Activated naive CD4-positive, alpha-beta T cell treated with anti-CD3 and anti-CD28 coated beads, Interleukin-2, amount 50 U/mL, for 24 hours (primary cell): ENCODE data around the gene EPHB4.
"Not testable (repeated sequence)": the region's sequence is repeated elsewhere in the genome, so short reads cannot be mapped to it uniquely, and the experiment has no call there.

Experiments
- H3K27ac Mint-ChIP-seq: one replicate; pipeline ENCODE4 v1.8.0; 2021; ENCODE audit warnings: mild to moderate bottlenecking, mixed read lengths
- H3K27me3 Mint-ChIP-seq: one replicate; pipeline ENCODE4 v1.8.0; 2021; ENCODE audit warnings: mixed read lengths
- H3K36me3 Mint-ChIP-seq: one replicate; pipeline ENCODE4 v1.8.0; 2021; ENCODE audit warnings: mixed read lengths
- H3K4me1 Mint-ChIP-seq: one replicate; pipeline ENCODE4 v1.8.0; 2021; ENCODE audit warnings: mixed read lengths
- H3K4me3 Mint-ChIP-seq: one replicate; pipeline ENCODE4 v1.8.0; 2021; ENCODE audit warnings: mild to moderate bottlenecking, mixed read lengths
- H3K9me3 Mint-ChIP-seq: one replicate; pipeline ENCODE4 v1.8.0; 2021; ENCODE audit warnings: mixed read lengths

The EPHB4 gene

DNA sequence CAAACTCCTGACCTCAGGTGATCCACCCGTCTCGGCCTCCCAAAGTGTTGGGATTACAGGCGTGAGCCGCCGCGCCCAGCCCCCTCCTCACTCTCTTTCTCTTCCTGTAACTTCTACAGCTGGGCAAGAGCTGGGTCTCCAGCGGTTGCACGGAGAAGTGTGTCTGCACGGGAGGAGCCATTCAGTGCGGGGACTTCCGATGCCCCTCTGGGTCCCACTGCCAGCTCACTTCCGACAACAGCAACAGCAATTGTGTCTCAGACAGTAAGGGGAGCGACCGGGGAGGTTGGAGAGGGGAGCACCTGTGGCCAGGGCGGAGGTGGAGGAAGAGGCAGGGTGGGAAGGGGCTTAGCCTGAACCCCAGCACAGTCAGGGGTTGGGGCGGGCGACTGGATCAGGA is 41.4 kb downstream of the EPHB4 start:
- no peaks in the 10 kb centered on the region for H3K36me3 Mint-ChIP-seq
- H3K27me3 Mint-ChIP-seq, result peaks cover 5% of the 10 kb centered on the region
- H3K9me3 Mint-ChIP-seq, result no peaks in the 10 kb centered on the region
- H3K27ac Mint-ChIP-seq, result no peak overlapping the region
- H3K4me1 Mint-ChIP-seq, result peaks cover 3% of the 10 kb centered on the region
- no peak overlapping the region for H3K4me3 Mint-ChIP-seq

GRCh38 chr7:100783804-100784203 is 43.5 kb downstream of the EPHB4 start:
- peaks cover 3% of the 10 kb centered on the region for H3K4me1 Mint-ChIP-seq
- no peaks in the 10 kb centered on the region for H3K36me3 Mint-ChIP-seq
- no peak overlapping the region for H3K4me3 Mint-ChIP-seq
- no peak overlapping the region for H3K27ac Mint-ChIP-seq
- H3K9me3 Mint-ChIP-seq, result no peaks in the 10 kb centered on the region
- peaks cover 5% of the 10 kb centered on the region for H3K27me3 Mint-ChIP-seq

GRCh38 chr7:100781255-100781654 is 46.1 kb downstream of the EPHB4 start:
- Mint-ChIP-seq H3K9me3 (no peaks in the 10 kb centered on the region), H3K27me3 (peaks cover 2% of the 10 kb centered on the region), H3K27ac (no peak overlapping the region), H3K4me1 (peaks cover 3% of the 10 kb centered on the region), H3K4me3 (no peak overlapping the region), H3K36me3 (no peaks in the 10 kb centered on the region)

DNA sequence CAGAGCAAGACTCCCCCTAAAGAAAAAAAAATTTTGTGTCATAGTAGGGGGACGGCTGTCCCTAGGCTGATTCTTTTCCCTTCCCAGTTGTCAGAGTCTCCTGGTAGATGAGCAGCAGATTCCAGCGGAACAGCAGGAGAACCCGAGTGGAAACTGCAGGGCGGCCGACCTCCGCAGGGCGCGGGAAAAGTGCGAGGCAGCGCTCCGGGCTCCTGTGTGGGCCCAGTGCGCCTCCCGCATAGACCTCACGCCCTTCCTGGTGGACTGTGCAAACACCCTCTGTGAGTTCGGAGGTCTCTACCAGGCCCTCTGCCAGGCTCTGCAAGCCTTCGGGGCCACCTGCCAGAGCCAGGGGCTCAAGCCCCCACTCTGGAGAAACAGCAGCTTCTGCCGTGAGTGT is 48.0 kb downstream of the EPHB4 start:
- no peak overlapping the region for H3K27ac Mint-ChIP-seq
- no peaks in the 10 kb centered on the region for H3K4me1 Mint-ChIP-seq
- H3K4me3 Mint-ChIP-seq, result no peak overlapping the region
- no peaks in the 10 kb centered on the region for H3K9me3 Mint-ChIP-seq
- no peaks in the 10 kb centered on the region for H3K36me3 Mint-ChIP-seq
- H3K27me3 Mint-ChIP-seq, result peaks cover 3% of the 10 kb centered on the region

DNA sequence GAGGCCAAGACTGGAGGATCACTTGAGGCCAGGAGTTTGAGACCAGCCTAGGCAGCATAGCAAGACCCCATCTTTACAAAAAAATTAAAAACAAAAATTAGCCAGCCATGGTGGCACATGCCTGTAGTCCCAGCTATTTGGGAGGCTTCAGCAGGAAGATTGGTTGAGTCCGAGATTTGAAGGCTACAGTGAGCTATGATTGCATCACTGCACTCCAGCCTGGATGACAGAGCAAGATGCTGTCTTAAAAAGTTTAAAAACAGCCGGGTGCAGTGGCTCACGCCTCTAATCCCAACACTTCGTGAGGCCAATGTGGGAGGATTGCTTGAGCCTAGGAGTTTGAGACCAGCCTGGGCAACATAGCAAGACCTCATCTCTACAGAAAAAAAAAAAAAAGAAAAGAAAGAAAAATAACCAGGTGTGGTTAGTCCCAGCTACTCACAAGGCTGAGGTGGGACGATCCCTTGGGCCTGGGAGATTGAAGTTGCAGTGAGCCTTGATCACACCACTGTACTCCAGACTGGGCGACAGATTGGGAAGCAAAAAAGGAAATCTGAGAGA is 49.2 kb downstream of the EPHB4 start:
- no peaks in the 10 kb centered on the region for H3K4me1 Mint-ChIP-seq
- H3K4me3 Mint-ChIP-seq, result no peak overlapping the region
- H3K27me3 Mint-ChIP-seq, result peaks cover 3% of the 10 kb centered on the region
- H3K36me3 Mint-ChIP-seq, result no peaks in the 10 kb centered on the region
- H3K27ac Mint-ChIP-seq, result no peak overlapping the region
- no peaks in the 10 kb centered on the region for H3K9me3 Mint-ChIP-seq

- no peaks in the 10 kb centered on the region for H3K9me3 Mint-ChIP-seq
- H3K27ac Mint-ChIP-seq, result no peak overlapping the region
- no peaks in the 10 kb centered on the region for H3K4me1 Mint-ChIP-seq
- H3K27me3 Mint-ChIP-seq, result peaks cover 3% of the 10 kb centered on the region
- H3K36me3 Mint-ChIP-seq, result no peaks in the 10 kb centered on the region
- no peak overlapping the region for H3K4me3 Mint-ChIP-seq
Measured at GRCh38 chr7:100773491-100773890, 53.8 kb downstream of the EPHB4 start.

DNA sequence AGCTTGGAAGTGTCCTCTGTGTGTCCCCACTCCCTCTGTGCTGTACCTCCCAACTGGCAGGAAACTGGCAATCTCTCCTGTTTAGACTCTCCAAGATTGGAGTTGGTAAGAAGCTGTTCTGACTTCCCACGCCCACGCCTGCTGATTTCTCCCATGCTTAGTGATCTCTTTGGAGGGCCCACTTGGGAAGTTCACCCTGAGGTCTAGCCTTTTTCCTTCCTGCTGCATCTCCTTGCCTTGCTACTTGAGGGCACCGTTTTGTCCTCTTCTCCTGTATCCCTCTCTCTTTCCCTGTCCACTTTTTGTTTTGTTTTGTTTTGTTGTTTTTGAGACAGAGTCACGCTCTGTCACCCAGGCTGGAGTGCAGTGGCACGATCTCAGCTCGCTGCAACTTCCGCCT is 58.5 kb downstream of the EPHB4 start:
- Mint-ChIP-seq H3K27ac (no peak overlapping the region), H3K36me3 (no peaks in the 10 kb centered on the region), H3K9me3 (no peaks in the 10 kb centered on the region), H3K27me3 (no peaks in the 10 kb centered on the region), H3K4me3 (no peak overlapping the region), H3K4me1 (no peaks in the 10 kb centered on the region)

DNA sequence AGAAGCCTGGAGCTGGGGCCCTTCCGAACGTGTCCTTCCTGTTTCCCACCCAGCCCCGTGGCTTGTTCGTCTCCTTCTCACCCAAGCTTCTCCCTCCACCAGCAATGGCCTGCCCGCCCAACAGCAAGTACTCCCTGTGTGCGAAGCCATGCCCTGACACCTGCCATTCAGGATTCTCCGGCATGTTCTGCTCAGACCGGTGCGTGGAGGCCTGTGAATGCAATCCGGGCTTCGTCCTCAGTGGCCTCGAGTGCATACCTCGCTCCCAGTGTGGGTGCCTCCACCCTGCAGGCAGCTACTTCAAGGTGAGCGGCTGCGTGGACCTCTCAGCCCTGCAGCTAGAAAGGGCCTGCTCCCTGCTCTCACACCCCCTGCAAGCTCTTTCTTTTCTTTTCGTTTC is 62.1 kb downstream of the EPHB4 start:
- Mint-ChIP-seq H3K4me3 (no peak overlapping the region), H3K36me3 (no peaks in the 10 kb centered on the region), H3K27ac (no peak overlapping the region), H3K4me1 (no peaks in the 10 kb centered on the region), H3K9me3 (no peaks in the 10 kb centered on the region), H3K27me3 (no peaks in the 10 kb centered on the region)

GRCh38 chr7:100764841-100765240 is 62.5 kb downstream of the EPHB4 start:
- no peaks in the 10 kb centered on the region for H3K36me3 Mint-ChIP-seq
- H3K9me3 Mint-ChIP-seq, result no peaks in the 10 kb centered on the region
- H3K4me1 Mint-ChIP-seq, result no peaks in the 10 kb centered on the region
- H3K4me3 Mint-ChIP-seq, result no peak overlapping the region
- H3K27me3 Mint-ChIP-seq, result no peaks in the 10 kb centered on the region
- H3K27ac Mint-ChIP-seq, result no peak overlapping the region

DNA sequence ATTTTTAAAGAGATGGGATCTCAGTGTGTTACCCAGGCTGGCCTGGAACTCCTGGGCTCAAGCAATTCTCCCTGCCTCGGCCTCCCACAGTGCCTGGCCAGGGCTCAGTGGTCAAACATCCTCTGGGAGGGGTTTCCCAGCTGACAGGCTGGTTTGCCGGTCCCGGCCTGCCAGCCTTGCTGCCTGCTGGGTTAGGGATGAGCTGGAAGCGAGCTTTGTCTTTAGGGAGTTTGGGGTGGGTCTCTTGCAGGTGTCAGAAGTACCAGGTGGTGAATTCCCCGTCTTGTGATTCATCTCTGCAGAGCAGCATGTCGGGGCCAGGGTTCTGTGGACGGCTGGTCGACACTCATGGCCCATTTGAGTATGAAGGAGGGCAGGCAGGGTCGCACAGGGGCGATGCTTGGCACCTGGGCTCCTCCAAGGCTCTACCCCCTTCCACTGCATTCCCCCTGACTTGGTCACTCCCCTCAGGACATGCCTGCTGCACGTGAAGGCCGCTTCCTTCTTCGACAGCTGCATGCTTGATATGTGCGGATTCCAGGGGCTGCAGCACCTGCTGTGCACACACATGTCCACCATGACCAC is 63.7 kb downstream of the EPHB4 start:
- Mint-ChIP-seq H3K27ac (no peak overlapping the region), H3K27me3 (no peaks in the 10 kb centered on the region), H3K9me3 (no peaks in the 10 kb centered on the region)

GRCh38 chr7:100762841-100763240 is 64.5 kb downstream of the EPHB4 start:
- not testable (repeated sequence) for H3K4me1 Mint-ChIP-seq, H3K9me3 Mint-ChIP-seq, H3K4me3 Mint-ChIP-seq, H3K27me3 Mint-ChIP-seq, H3K36me3 Mint-ChIP-seq, H3K27ac Mint-ChIP-seq

More for the DNA sequence above, 63.7 kb downstream of the EPHB4 start:
- Mint-ChIP-seq H3K4me3 (no peak overlapping the region), H3K36me3 (no peaks in the 10 kb centered on the region), H3K4me1 (no peaks in the 10 kb centered on the region)

GRCh38 chr7:100759357-100760171 is 67.8 kb downstream of the EPHB4 start:
- Mint-ChIP-seq H3K4me1 (no peaks in the 10 kb centered on the region), H3K27me3 (no peaks in the 10 kb centered on the region)

DNA sequence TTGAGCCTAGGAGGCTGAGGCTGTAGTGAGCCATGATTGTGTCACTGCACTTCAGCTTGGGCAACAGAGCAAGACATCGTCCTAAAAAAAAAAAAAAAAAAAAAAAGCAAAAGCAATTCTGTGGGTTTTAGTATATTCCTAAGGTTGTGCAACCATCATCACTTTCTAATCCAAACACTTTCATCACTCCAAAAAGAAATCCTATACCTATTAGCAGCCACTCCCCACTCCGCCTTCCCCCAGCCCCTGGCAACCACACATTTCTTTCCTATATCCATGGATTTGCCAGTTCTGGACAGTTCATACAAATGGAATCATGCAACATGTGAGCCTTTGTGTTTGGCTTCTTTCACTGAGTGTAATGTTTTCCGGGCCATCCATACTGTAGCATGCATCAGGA is 73.6 kb downstream of the EPHB4 start:
- Mint-ChIP-seq H3K4me1 (no peaks in the 10 kb centered on the region), H3K27ac (no peak overlapping the region), H3K27me3 (peaks cover 4% of the 10 kb centered on the region), H3K9me3 (no peaks in the 10 kb centered on the region), H3K4me3 (no peak overlapping the region), H3K36me3 (no peaks in the 10 kb centered on the region)

More at GRCh38 chr7:100759357-100760171, 67.8 kb downstream of the EPHB4 start:
- no peaks in the 10 kb centered on the region for H3K9me3 Mint-ChIP-seq
- H3K36me3 Mint-ChIP-seq, result no peaks in the 10 kb centered on the region
- no peak overlapping the region for H3K4me3 Mint-ChIP-seq
- no peak overlapping the region for H3K27ac Mint-ChIP-seq

DNA sequence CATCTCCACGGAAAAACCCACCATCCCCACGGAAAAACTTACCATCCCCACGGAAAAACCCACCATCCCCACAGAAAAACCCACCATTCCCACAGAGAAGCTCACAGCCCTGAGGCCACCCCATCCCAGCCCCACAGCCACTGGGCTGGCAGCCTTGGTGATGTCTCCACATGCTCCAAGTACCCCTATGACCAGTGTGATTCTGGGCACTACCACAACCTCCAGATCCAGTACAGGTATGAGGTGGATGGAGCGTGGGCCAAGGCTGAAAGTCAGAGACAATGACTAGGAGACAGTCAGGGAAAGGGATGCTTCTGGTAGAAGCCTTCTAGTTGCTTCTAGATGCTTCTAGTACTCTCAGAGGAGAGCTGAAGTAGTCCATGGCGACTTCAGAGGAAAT is 74.3 kb downstream of the EPHB4 start:
- H3K27ac Mint-ChIP-seq, result no peak overlapping the region
- H3K4me3 Mint-ChIP-seq, result no peak overlapping the region
- H3K27me3 Mint-ChIP-seq, result peaks cover 4% of the 10 kb centered on the region
- no peaks in the 10 kb centered on the region for H3K36me3 Mint-ChIP-seq
- H3K9me3 Mint-ChIP-seq, result no peaks in the 10 kb centered on the region
- H3K4me1 Mint-ChIP-seq, result no peaks in the 10 kb centered on the region
